IMR-90 (cell line): ENCODE measurements around the gene NAGS. TPM values are rescaled to one million over a fixed set of nuclear protein-coding genes. Genes with fewer than 3 reads are reported as not detected.

Experiments
- ATAC-seq: fragments of 200-7000 bp; cut with Tn5 transposase; 2 replicates; pipeline ENCODE4 v1.9.1; 2020; ENCODE audit warnings: low read depth, mild to moderate bottlenecking, moderate library complexity
- BruUV-seq: library from RNA; stranded (reverse); fragments of 400-500 nt; replicated peaks from 2 replicates; lab custom pipeline; 2021; lab: Mats Ljungman, UMichigan
- CTCF ChIA-PET: fragments of 300-600 bp; formaldehyde crosslinking; extraction: SDS; loops from one replicate; lab custom pipeline; 2021; ENCODE audit warnings: antibody characterized with exemption; lab: Yijun Ruan, JAX
- POLR2A ChIA-PET: fragments of 300-600 bp; sonication (Branson Sonifier 250); formaldehyde crosslinking; loops from one replicate; lab custom pipeline; 2022; ENCODE audit warnings: antibody characterized with exemption; ENCODE audit not compliant: unreplicated experiment; lab: Charles Lee
- DNase-seq: peaks from one replicate; pipeline ENCODE4 v3.0.0; 2013
- H2AFZ ChIP-seq: replicated peaks from 2 replicates; pipeline ENCODE3; 2013; ENCODE audit warnings: low read length, mild to moderate bottlenecking; ENCODE audit not compliant: poor library complexity
- H2AK5ac ChIP-seq: 2 replicates; pipeline ENCODE4 v1.6.1; 2013; ENCODE audit warnings: low read depth, low read length, inconsistent platforms
- H2AK9ac ChIP-seq: replicated peaks from 2 replicates; pipeline ENCODE3; 2013; ENCODE audit warnings: mild to moderate bottlenecking, low read depth, low read length, moderate library complexity; ENCODE audit not compliant: poor library complexity
- H2BK120ac ChIP-seq: 2 replicates; pipeline ENCODE4 v1.6.1; 2013; ENCODE audit warnings: low read depth, low read length, inconsistent platforms
- H2BK15ac ChIP-seq: 3 replicates; pipeline ENCODE4 v1.6.1; 2013; ENCODE audit warnings: low read depth, low read length, inconsistent platforms
- H2BK20ac ChIP-seq: 2 replicates; pipeline ENCODE4 v1.6.1; 2013; ENCODE audit warnings: low read depth, mild to moderate bottlenecking, inconsistent platforms, low read length, moderate library complexity
- H2BK5ac ChIP-seq: 2 replicates; pipeline ENCODE4 v1.6.1; 2013; ENCODE audit warnings: mild to moderate bottlenecking, low read depth, low read length, inconsistent platforms; ENCODE audit not compliant: poor library complexity, severe bottlenecking
- H3K14ac ChIP-seq: replicated peaks from 2 replicates; pipeline ENCODE4 v1.6.1; 2013; ENCODE audit warnings: low read depth, low read length, inconsistent platforms
- H3K18ac ChIP-seq: 2 replicates; pipeline ENCODE4 v1.6.1; 2013; ENCODE audit warnings: low read depth, low read length, control low read depth
- H3K23ac ChIP-seq: 2 replicates; pipeline ENCODE4 v1.6.1; 2013; ENCODE audit warnings: low read depth, low read length, inconsistent platforms
- H3K27ac ChIP-seq: 2 replicates; pipeline ENCODE4 v1.5.1; 2013; ENCODE audit warnings: mild to moderate bottlenecking, control low read depth, low read length; ENCODE audit not compliant: insufficient read depth
- H3K27me3 ChIP-seq: 2 replicates; pipeline ENCODE4 v1.6.1; 2013; ENCODE audit warnings: low read length; ENCODE audit not compliant: control insufficient read depth, insufficient read depth
- H3K36me3 ChIP-seq: 2 replicates; pipeline ENCODE4 v1.6.1; 2013; ENCODE audit warnings: low read length, mixed read lengths; ENCODE audit not compliant: control insufficient read depth, insufficient read depth
- H3K4ac ChIP-seq: 2 replicates; pipeline ENCODE4 v1.6.1; 2013; ENCODE audit warnings: low read depth, low read length, inconsistent platforms
- H3K4me1 ChIP-seq: 2 replicates; pipeline ENCODE4 v1.6.1; 2013; ENCODE audit warnings: low read length, mixed read lengths; ENCODE audit not compliant: control insufficient read depth, insufficient read depth
- H3K4me2 ChIP-seq: 2 replicates; pipeline ENCODE4 v1.6.1; 2013; ENCODE audit warnings: low read depth, mild to moderate bottlenecking, control low read depth, low read length, moderate library complexity
- H3K4me3 ChIP-seq: 2 replicates; pipeline ENCODE4 v1.5.1; 2013; ENCODE audit warnings: low read depth, mild to moderate bottlenecking, control low read depth, low read length, moderate library complexity; ENCODE audit not compliant: insufficient read depth
- H3K56ac ChIP-seq: 2 replicates; pipeline ENCODE4 v1.6.1; 2013; ENCODE audit warnings: low read length, inconsistent platforms; ENCODE audit not compliant: insufficient read depth; ENCODE audit errors: extremely low read depth
- H3K79me1 ChIP-seq, 2 experiments: 2 replicates each; pipeline ENCODE4 v1.6.1; 2013; ENCODE audit warnings: low read length in 2 of 2, inconsistent platforms in 1 of 2, low read depth in 1 of 2
- H3K9ac ChIP-seq: 2 replicates; pipeline ENCODE4 v1.6.1; 2013; ENCODE audit warnings: low read depth, low read length, control low read depth
- H3K9me1 ChIP-seq: 2 replicates; pipeline ENCODE4 v1.6.1; 2013; ENCODE audit warnings: low read length, inconsistent platforms; ENCODE audit not compliant: insufficient read depth
- H3K9me3 ChIP-seq: 2 replicates; pipeline ENCODE4 v1.6.1; 2013; ENCODE audit warnings: low read length; ENCODE audit not compliant: control insufficient read depth, insufficient read depth
- H4K20me1 ChIP-seq: 2 replicates; pipeline ENCODE4 v1.6.1; 2013; ENCODE audit warnings: low read length, inconsistent platforms; ENCODE audit not compliant: insufficient read depth
- H4K5ac ChIP-seq: 2 replicates; pipeline ENCODE4 v1.6.1; 2013; ENCODE audit warnings: mild to moderate bottlenecking, low read depth, low read length, control low read depth
- H4K8ac ChIP-seq, 2 experiments: 2 replicates each; pipeline ENCODE4 v1.6.1; 2013; ENCODE audit warnings: low read depth in 2 of 2, low read length in 2 of 2, control low read depth in 1 of 2, inconsistent platforms in 1 of 2
- H4K91ac ChIP-seq: 2 replicates; pipeline ENCODE4 v1.6.1; 2013; ENCODE audit warnings: low read depth, low read length, inconsistent platforms; ENCODE audit not compliant: insufficient read depth
- BHLHE40 ChIP-seq: fragments of 150-350 bp; IDR thresholded peaks from 2 replicates; pipeline ENCODE4 v1.6.1; 2016; ENCODE audit warnings: mild to moderate bottlenecking, low read depth, low read length
- CEBPB ChIP-seq: IDR thresholded peaks from 2 replicates; pipeline ENCODE4 v1.6.1; 2012; ENCODE audit warnings: low read depth, low read length, improper control_type of control experiment
- CHD1 ChIP-seq: IDR thresholded peaks from 2 replicates; pipeline ENCODE4 v1.6.1; 2012; ENCODE audit warnings: low read depth, low read length, improper control_type of control experiment
- FOS ChIP-seq: fragments of 150-350 bp; IDR thresholded peaks from 2 replicates; pipeline ENCODE4 v1.6.1; 2016; ENCODE audit warnings: low read depth, low read length
- MAFK ChIP-seq: IDR thresholded peaks from 2 replicates; pipeline ENCODE4 v1.6.1; 2012; ENCODE audit warnings: low read depth, low read length, improper control_type of control experiment
- MAZ ChIP-seq: IDR thresholded peaks from 2 replicates; pipeline ENCODE4 v1.6.1; 2012; ENCODE audit warnings: low read depth, mild to moderate bottlenecking, low read length, improper control_type of control experiment, moderate library complexity, borderline replicate concordance
- MXI1 ChIP-seq: IDR thresholded peaks from 2 replicates; pipeline ENCODE4 v1.6.1; 2012; ENCODE audit warnings: low read depth, mild to moderate bottlenecking, low read length, moderate library complexity, borderline replicate concordance
- NFE2L2 ChIP-seq: fragments of 150-350 bp; IDR thresholded peaks from 2 replicates; pipeline ENCODE4 v1.6.1; 2016; ENCODE audit warnings: low read depth, mild to moderate bottlenecking, low read length
- POLR2A ChIP-seq: IDR thresholded peaks from 2 replicates; pipeline ENCODE4 v1.6.1; 2012; ENCODE audit warnings: mild to moderate bottlenecking, low read depth, low read length
- RAD21 ChIP-seq: IDR thresholded peaks from 2 replicates; pipeline ENCODE4 v1.6.1; 2012; ENCODE audit warnings: low read length, improper control_type of control experiment
- RCOR1 ChIP-seq: IDR thresholded peaks from 2 replicates; pipeline ENCODE4 v1.6.1; 2012; ENCODE audit warnings: mild to moderate bottlenecking, low read length, improper control_type of control experiment; ENCODE audit not compliant: insufficient replicate concordance
- RFX5 ChIP-seq: IDR thresholded peaks from 2 replicates; pipeline ENCODE4 v1.8.0; 2012; ENCODE audit warnings: low read depth, mild to moderate bottlenecking, low read length, moderate library complexity
- SMC3 ChIP-seq: fragments of 150-350 bp; IDR thresholded peaks from 2 replicates; pipeline ENCODE4 v1.6.1; 2016; ENCODE audit warnings: low read depth, mild to moderate bottlenecking, antibody characterized with exemption, low read length, moderate library complexity
- WGBS, 2 experiments: methylation state at CpG; one replicate each; pipeline versions ENCODE4 v1.1.5 to v1.1.7; 2013; ENCODE audit warnings: missing lambda C conversion rate in 2 of 2; ENCODE audit not compliant: insufficient read length in 1 of 2; ENCODE audit errors: extremely low coverage in 2 of 2; 5-methylcytosine and 5-hydroxymethylcytosine counted together
- dilution Hi-C: fragments of 300-500 bp; cut with HindIII; formaldehyde crosslinking; loops from one replicate; pipeline ENCODE4 v1.14.3; 2018; ENCODE audit warnings: low sequenced_read_pairs; ENCODE audit not compliant: unreplicated experiment
- in situ Hi-C: fragments of 300-500 bp; cut with MboI; formaldehyde crosslinking; loops from 3 replicates; pipeline ENCODE4 v1.14.3; 2019; ENCODE audit warnings: low sequenced_read_pairs, inconsistent platforms, mixed read lengths
- intact Hi-C: fragments of 100-400 bp; cut with micrococcal nuclease; formaldehyde crosslinking; loops from 2 replicates; pipeline ENCODE4 v1.10.0; 2022
- polyA plus RNA-seq, 3 experiments: library from polyadenylated mRNA; depleted of rRNA; stranded (reverse); fragments of >200 nt; gene quantifications; 2 replicates each; pipeline ENCODE4 v1.2.3, GENCODE V29; 2012; ENCODE audit warnings: low replicate concordance in 1 of 3
- total RNA-seq: library from RNA; depleted of rRNA; stranded (reverse); fragments of >200 nt; gene quantifications from 2 replicates; pipeline ENCODE4 v1.2.3, GENCODE V29; 2012
- TF ChIP-seq, protein P1 (sequence below): conservative IDR thresholded peaks from 2 replicates; pipeline ENCODE4 v1.5.1; 2012; ENCODE audit warnings: mild to moderate bottlenecking, low read depth, low read length, improper control_type of control experiment
- TF ChIP-seq, protein P2 (sequence below): fragments of 150-350 bp; IDR thresholded peaks from 2 replicates; pipeline ENCODE4 v1.6.1; 2016; ENCODE audit warnings: low read depth, mild to moderate bottlenecking, low read length, moderate library complexity, borderline replicate concordance
- TF ChIP-seq, protein P3 (sequence below): fragments of 150-350 bp; IDR thresholded peaks from 2 replicates; pipeline ENCODE4 v1.6.1; 2017; ENCODE audit warnings: mild to moderate bottlenecking, antibody characterized with exemption, low read length, low read depth

The NAGS gene
- total and polyA plus RNA-seq, 2 of the 4 experiments (the other 2 are of a cell fraction) = 0.54 to 0.99 TPM

DNA sequence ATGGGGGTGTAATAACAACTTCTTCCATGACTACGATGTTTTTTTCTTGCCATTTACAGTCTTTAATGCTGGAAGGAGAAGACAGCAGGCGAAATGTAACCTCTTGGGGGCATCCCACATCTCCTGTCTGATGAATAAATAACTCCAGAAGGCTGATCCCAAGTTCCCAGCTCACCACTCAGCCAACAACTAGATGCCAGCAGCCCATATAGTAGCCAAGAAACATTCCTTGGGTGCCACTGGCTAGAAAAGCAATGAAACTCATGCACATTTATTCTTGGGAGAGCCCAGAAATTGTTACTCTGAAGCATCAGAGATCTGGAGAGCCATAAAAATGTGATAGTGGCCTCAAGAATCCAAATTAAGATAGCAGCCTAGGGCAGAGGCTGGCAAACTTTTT lies 33.0 kb downstream of the NAGS start:
- no peak overlapping the region for H3K27ac ChIP-seq
- no peaks in the 10 kb centered on the region for H3K9me3 ChIP-seq
- no peak overlapping the region for H2BK15ac ChIP-seq
- H2BK120ac ChIP-seq = no peak overlapping the region
- no peak overlapping the region for H3K14ac ChIP-seq
- peaks cover 33% of the 10 kb centered on the region for H3K36me3 ChIP-seq
- intact Hi-C loops (no loop called here), in situ Hi-C loops (no loop called here), dilution Hi-C loops (no loop called here)
- no peak overlapping the region for H3K4me3 ChIP-seq
- no peak overlapping the region for H3K4me2 ChIP-seq
- no peak overlapping the region for H2BK5ac ChIP-seq
- H3K56ac ChIP-seq = no peak overlapping the region
- ChIA-PET POLR2A (no interaction called here), CTCF (interaction anchor here (0.6 kb wide), 1 partner anchor 77 kb away, joined by 3 read pairs; no protein-coding TSS in a partner anchor)
- no peak overlapping the region for H4K5ac ChIP-seq
- H3K18ac ChIP-seq = no peak overlapping the region
- H2AFZ ChIP-seq = no peak overlapping the region
- H3K79me1 ChIP-seq = peaks cover 18 to 52% of the 10 kb centered on the region in 2 experiments
- no peak for DNase-seq
- no peak overlapping the region for H2BK20ac ChIP-seq
- no peak overlapping the region for H4K8ac ChIP-seq
- no peaks in the 10 kb centered on the region for H3K9me1 ChIP-seq
- no peak overlapping the region for H3K4ac ChIP-seq
- no peak overlapping the region for H3K9ac ChIP-seq
- no peak overlapping the region for H4K91ac ChIP-seq
- peaks cover 3% of the 10 kb centered on the region; the same call in 1 of the 2 replicates for H3K4me1 ChIP-seq
- no peaks in the 10 kb centered on the region for H3K27me3 ChIP-seq
- H3K23ac ChIP-seq = no peak overlapping the region
- peaks cover 37% of the 10 kb centered on the region for H4K20me1 ChIP-seq
- TF ChIP-seq CEBPB = no peak
- TF ChIP-seq RFX5 = no peak
- no peak for TF ChIP-seq MAZ
- no peak for TF ChIP-seq SMC3
- TF ChIP-seq, protein P1, sequence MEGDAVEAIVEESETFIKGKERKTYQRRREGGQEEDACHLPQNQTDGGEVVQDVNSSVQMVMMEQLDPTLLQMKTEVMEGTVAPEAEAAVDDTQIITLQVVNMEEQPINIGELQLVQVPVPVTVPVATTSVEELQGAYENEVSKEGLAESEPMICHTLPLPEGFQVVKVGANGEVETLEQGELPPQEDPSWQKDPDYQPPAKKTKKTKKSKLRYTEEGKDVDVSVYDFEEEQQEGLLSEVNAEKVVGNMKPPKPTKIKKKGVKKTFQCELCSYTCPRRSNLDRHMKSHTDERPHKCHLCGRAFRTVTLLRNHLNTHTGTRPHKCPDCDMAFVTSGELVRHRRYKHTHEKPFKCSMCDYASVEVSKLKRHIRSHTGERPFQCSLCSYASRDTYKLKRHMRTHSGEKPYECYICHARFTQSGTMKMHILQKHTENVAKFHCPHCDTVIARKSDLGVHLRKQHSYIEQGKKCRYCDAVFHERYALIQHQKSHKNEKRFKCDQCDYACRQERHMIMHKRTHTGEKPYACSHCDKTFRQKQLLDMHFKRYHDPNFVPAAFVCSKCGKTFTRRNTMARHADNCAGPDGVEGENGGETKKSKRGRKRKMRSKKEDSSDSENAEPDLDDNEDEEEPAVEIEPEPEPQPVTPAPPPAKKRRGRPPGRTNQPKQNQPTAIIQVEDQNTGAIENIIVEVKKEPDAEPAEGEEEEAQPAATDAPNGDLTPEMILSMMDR = no peak
- TF ChIP-seq RCOR1 = no peak
- TF ChIP-seq, protein P2, sequence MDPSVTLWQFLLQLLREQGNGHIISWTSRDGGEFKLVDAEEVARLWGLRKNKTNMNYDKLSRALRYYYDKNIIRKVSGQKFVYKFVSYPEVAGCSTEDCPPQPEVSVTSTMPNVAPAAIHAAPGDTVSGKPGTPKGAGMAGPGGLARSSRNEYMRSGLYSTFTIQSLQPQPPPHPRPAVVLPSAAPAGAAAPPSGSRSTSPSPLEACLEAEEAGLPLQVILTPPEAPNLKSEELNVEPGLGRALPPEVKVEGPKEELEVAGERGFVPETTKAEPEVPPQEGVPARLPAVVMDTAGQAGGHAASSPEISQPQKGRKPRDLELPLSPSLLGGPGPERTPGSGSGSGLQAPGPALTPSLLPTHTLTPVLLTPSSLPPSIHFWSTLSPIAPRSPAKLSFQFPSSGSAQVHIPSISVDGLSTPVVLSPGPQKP = no peak
- TF ChIP-seq POLR2A = no peak
- TF ChIP-seq, protein P3, sequence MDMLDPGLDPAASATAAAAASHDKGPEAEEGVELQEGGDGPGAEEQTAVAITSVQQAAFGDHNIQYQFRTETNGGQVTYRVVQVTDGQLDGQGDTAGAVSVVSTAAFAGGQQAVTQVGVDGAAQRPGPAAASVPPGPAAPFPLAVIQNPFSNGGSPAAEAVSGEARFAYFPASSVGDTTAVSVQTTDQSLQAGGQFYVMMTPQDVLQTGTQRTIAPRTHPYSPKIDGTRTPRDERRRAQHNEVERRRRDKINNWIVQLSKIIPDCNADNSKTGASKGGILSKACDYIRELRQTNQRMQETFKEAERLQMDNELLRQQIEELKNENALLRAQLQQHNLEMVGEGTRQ = no peak
- no peak for TF ChIP-seq BHLHE40
- no peak for TF ChIP-seq MXI1
- no peak for TF ChIP-seq RAD21
- TF ChIP-seq CHD1 = no peak
- TF ChIP-seq FOS = no peak
- TF ChIP-seq MAFK = no peak
- no peak for TF ChIP-seq NFE2L2
- BruUV-seq = no TSS peak
- no peak overlapping the region for H2AK5ac ChIP-seq
- ATAC-seq = no peak
- WGBS, 2 experiments = no CpG with 5 or more reads among the region's 2 CpGs
- no peak overlapping the region for H2AK9ac ChIP-seq
